Stimulated activated CD8-positive, alpha-beta memory T cell treated with anti-CD3 and anti-CD28 coated beads, Interleukin-15, amount 100 ng/mL, for 48 hours (primary cell): ENCODE data around the gene C9orf57.
"Not testable (repeated sequence)": the region's sequence is repeated elsewhere in the genome, so short reads cannot be mapped to it uniquely, and the experiment has no call there.

Experiments used
- DNase-seq, 2 donors: peaks; one replicate each; pipeline ENCODE4 v3.0.0-alpha.2; 2020; ENCODE audit warnings: low read depth in 2 of 2

Gene C9orf57, protein sequence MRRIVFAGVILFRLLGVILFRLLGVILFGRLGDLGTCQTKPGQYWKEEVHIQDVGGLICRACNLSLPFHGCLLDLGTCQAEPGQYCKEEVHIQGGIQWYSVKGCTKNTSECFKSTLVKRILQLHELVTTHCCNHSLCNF

DNA sequence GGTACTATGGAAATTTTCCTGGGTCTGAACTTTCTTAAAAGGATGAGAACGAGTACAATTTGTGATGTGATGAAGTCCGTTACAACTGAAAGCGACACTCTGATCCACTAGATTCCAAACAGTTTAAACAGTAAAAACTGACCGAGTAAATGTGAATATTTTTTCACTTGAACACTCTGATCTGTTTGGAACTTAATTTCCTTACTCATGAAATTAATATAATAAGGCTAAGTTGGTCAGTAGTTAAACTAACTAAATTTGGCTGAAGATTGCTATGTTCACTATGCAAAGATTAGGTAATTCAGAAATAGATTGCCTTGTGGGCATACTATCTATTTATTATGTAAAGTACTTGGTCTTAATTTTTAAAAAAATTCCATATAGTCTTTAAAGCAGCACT is at the start of gene C9orf57:
C9orf57 (minus strand) TSS at position 101 of the 400 bp plus-strand sequence. CDS start 1,282 bp downstream, outside the sequence.
- no peak for DNase-seq

DNA sequence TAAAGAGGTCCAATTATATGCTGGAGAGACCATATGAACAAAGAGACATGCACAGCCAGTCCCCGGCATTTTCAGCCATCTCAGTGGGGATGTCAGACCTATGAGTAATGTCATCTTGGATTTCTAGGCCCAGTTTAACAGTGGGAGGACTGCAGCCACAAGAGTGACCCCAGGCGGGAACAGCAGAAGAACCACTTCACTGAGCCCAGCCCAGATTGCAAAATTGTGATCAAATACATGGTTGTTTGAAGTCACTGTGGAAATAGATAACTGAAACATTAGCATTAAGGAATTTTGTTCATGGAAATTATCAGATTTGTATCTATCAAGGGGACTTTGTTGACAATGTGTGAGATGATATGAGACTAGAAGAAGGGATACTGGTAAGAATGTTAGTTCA is 42.1 kb upstream of the C9orf57 start:
- DNase-seq = no peak

DNA sequence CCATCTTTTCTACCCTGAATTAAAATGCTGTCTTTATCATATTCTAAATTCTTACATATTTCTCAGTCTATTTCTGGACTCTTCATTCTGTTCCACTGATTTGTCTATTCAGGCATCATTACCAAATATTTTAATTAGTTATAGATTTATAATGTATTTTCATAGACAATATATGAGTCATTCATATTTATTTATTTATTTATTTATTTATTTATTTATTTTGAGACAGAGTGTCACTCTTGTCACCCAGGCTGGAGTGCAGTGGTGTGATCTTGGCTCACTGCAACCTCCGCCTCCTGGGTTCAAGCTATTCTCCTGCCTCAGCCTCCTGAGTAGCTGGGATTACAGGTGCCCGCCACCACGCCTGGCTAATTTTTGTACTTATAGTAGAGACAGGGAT is 35.1 kb upstream of the C9orf57 start:
- DNase-seq = not testable (repeated sequence)

DNA sequence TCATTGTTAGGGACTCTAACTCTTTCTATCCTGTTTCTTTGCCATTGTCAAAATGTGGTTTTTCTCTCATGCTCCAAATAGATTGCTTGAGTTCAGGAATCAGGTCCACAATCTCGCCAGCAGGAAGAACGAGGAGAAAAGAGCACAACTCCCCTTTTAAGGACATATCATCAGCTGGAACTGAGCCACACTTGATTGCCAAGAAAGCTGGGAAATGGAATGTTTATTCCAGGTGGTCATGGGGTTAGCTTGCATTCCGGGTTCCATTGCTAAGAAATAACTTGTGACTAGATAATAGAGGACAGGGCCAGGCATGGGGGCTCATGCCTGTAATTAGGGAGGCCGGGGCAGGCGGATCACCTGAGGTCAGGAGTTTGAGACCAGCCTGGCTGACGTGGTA is 32.4 kb upstream of the C9orf57 start:
- DNase-seq = no peak

DNA sequence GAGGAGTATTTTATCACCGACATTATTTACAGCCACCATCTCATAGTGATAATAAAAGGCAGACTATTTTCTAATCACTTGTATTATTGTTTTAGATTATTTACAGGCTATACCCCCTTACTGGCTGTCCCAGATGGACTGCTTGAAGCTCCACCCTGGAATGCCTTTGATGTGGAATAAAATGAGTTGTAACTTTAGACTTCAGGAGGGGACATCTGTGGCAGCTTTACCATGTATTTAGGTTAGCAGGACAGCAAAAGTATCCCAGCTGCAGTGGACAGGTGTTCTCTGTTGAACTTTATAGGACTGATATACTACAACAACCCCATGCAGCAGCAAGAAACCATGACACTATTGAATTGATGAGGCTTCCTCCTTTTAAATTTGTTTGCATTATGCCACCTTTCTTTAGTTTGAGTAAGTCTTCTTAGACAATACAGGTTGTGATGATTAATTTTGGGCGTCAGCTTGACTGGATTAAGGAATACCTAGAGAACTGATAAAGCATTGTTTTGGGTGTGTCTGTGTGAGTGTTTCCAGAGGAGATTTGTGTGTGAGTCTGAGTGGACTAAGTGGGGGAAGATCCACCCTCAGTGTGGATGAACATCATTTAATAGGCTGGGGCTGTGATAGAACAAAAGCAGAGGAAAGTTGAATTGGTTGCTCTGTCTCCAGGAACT is 29.2 kb upstream of the C9orf57 start:
- no peak for DNase-seq

DNA sequence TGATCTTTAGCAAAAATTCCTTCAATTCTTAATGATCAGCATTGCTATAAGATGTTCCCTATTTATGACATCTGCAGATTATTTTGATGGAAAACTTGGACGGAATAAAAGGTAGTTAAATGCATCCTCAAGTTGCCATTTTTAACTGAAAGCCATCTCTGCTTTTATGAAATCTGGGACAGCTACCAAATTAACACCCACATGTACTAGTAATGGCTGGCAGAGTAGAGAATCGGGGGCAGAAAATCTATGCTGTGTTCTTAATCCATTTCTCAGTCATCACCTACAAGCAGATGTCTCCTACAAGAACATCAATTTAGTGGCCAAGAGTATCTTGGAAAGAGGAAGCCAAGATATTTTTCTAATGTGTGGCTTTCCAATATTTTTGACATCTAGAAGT is 22.1 kb upstream of the C9orf57 start:
- no peak for DNase-seq

DNA sequence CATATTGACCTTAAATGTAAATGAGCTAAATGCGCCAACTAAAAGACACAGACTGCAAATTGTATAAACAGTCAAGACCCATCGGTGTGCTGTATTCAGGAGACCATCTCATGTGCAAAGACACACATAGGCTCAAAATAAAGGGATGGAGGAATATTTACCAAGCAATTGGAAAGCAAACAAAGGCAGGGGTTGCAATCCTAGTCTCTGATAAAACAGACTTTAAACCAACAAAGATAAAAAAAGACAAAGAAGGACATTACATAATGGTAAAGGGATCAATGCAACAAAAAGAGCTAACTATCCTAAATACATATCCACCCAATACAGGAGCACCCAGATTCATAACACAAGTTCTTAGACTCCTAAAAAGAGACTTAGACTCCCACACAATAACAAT is 14.3 kb upstream of the C9orf57 start:
- not testable (repeated sequence) for DNase-seq

DNA sequence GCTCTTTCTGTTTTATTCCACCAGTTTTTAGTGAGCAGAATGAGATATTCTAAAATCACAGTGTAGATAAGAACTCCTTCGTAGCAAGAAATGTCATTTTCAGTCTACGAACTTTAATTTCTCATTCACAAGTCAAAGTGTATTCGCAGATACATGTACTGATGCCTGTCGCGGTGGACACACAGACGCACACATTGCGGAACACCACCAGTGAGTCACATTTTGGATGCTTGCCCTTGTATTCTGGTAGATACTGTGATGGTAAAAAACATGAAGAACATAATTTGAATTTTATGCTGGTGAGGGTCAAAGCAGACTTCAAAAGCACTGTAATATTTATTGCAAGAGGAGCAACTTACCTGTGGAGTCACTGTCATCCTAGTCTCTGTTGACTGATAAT is 4.7 kb upstream of the C9orf57 start:
- no peak for DNase-seq

DNA sequence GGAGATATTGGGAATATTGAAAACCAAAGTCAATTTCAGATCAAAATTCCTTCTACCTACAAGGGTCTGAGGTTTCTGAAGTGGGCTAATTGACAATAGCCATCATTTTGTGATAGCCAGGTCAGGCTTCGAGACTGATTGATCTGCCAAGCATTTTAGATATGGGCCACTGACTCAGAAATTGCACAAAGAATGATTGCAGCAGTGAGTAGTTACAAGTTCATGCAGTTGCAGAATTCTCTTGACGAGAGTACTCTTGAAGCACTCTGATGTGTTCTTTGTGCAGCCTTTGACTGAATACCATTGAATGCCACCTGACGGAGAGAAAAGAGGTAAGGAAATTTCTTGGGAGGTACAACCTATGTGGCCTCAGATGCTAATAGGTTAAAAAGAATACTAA is 8.3 kb downstream of the C9orf57 start:
- no peak for DNase-seq

DNA sequence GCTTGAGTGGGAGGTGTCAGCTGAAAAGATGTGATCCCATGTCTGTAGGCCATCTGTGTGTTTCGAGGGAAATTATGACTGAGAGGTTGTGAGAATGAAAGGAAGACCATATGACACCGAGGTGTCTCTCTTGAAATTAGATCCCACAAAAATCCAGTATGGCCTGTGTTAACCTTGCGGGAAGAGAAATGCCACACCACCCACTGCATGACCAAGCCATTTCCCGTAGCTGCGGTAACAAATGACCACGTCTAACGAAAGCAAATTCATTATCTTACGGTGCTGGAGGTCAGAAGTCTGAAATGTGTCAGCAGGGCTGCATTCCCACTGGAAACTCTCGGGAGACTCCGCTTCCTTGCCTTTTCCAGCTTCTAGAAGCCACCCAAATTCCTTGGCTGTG is 11.6 kb downstream of the C9orf57 start:
- DNase-seq = no peak

DNA sequence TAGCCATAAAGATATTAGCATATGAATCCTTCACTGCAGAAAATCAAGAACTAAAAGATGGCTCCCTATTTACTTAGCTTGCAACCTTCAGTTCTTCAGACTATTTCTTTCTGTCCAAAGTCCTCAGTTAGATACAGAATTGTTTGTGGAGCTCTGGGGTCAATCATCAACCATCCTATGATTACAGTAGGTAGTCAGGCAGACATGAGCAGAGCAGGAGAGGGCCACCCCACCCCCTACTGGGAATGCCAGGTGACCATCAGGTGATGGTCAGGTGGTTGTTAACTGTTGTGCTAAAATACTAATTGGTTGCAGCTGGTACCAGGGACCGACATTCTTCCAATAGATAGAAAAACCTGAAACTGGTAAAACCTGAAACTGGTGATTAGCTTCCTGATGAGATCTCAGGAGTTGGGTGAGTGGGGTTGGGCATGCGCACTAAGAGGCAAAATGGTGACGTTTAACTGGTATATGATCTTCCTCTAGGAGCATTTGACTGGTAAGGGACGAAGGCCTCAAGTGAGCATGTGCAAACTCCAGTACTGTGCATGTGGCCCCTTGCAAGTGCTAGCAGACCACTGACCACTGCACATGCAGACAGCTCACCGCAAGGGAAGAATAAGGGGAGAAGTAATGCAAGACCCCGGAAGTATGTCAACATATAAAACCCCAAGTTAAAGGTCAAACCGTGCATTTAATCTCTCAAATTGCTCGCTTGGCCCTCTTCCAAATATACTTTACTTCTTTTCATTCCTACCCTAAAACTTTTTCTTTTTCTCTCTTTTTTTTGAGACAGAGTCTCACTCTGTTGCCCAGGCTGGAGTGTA is 13.6 kb downstream of the C9orf57 start:
- DNase-seq = no peak

DNA sequence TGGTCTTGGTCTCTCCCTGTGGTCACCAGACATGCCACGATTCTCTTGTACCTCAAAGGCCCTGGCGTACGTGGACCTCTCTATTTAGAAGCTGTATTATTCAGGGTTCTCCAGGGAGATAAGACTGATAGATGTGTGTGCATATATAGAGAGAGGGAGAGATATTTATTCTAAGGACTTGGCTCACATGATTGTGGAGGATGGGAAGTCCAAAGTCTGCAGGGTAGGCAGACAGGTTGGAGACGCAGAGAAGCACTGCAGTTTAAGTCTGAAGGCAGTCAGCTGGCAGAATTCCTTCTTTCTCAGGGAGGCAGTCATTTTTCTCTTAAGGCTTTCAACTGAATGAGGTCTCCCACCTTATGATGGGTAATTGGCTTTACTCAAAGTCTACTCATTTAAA is 16.3 kb downstream of the C9orf57 start:
- no peak for DNase-seq

DNA sequence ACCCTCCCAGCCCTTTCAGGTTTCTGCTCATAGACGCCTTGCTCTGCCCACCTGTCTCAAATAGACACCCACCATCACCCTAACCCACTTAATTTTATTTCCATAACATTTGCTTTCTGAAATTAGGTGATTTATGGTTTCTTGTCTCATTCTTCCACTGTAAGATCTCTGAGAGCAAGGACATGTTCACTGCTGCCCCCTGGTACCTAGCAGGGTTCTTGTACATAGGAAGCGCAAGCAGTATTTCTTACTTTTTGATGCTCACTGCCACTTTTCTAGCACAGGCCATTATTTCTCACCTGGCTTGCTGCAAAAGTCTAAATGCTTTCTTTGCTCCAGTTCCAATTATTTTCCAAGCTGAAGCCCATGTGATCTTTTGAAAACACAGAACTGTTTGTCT is 16.8 kb downstream of the C9orf57 start:
- DNase-seq = no peak

DNA sequence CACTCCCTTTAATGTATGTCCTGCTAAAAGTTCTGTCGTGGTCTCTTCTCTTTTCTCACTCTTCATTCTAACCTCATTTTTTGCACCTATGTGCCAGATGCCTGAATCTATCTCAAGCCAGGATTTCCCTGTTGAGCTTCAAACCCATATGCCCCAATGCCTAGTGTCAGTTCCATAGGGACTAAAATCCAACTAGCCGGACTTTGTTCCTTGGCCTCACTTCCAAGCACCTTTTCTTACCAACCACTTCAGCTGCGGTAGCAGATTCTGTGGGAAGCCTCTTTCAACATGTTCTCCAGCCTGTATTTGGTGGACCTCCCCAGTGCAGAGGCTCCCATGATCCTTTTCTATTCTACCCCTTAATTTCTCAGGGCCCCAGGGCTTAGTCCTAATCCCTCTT is 17.5 kb downstream of the C9orf57 start:
- no peak for DNase-seq

DNA sequence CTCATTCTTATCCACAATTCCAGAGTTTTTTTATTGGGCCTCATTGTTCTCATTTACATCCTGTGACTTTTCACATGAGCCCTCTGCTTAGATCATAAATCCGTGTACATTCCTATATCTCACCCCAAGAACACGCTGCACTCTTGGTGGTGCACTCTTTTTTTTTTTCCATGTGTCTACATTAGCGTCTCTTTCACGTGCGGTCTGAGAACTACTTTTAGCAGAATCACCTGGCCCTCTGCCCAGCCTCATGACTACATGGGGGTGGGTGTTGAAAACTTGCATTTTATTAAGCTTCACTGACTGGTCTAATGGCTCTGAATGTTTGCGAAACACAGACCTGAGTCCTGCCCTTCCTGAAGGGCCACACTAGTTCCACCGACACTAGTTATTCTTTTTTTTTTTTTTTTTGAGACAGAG is 18.6 kb downstream of the C9orf57 start:
- no peak for DNase-seq

DNA sequence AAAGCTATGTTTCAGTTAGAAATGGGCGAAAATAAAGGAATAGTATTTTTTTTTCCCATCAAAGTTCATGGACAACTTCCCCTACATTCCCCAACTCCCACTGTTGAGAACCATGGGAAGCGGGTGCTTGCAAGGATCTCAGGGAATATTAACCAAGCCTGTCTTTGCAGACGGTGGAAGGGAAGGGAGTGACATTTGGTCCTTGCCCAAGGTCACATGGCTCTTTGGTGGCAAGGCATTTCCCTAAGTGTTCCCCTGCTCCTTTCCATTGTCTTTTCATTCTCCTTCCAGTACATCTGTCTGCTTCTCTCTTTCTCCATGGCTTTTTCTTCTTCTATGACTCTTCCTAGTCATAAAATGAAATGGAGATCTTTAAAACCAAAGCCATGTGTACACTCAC is 19.0 kb downstream of the C9orf57 start:
- DNase-seq = no peak

DNA sequence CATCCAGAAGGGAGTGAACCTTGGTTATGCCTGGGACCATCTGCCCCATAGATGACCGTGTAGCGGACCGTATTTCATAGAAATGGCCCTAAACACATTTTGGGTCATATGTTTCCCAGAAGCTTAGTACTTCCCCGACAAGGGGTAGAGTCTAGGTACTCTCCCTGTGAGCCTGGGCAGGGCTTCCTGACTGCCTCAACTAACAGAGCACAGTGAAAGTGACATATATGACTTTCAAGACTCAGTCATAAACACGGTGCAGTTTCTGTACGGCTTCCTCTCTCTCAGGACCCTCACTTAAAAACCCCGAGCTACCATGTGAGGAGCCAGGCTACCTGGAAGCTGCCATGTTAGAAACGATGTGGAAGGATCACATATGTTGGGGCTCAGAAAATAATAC is 20.9 kb downstream of the C9orf57 start:
- DNase-seq = no peak

DNA sequence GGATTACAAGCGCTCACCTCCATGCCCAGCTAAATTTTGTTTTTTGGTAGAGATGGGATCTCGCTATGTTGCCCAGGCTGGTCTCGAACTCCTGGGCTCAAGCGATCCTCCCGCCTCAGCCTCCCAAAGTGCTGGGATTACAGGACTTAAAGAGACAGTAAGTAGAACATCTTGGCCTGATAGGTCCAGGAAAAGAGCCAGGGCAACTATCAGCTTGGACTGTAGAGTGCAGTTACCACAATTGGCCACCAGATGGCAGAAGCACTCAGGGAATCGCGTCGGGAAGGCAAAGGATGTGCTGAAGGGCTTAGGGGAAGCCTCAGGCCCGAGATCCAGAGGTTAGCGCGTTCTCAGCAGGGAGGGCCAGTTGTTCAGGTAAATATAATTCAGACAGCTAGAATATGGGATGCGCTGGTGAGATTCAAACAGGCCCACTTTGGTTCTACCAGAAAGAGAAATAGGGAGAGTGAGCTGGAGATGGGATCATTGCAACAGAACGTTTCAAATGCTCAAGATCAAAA is 21.5 kb downstream of the C9orf57 start:
- peak; percentile 27 to 43 for DNase-seq

DNA sequence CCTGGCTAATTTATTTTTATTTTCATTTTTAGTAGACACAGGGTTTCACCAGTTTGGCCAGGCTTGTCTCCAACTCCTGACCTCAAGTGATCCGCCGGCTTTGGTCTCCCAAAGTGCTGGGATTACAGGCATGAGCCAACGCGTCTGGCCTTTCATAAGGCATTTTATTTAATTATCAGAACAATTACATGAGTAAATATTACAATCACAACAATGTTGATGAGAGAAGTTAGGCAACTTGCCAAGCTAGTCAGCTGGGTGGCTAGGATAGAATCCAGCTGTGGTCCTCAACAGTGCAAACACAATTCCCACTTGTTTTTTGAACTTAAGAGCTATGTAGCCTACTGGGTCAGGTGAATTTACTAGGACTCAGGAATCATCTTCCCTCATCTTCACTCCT is 22.0 kb downstream of the C9orf57 start:
- no peak for DNase-seq

DNA sequence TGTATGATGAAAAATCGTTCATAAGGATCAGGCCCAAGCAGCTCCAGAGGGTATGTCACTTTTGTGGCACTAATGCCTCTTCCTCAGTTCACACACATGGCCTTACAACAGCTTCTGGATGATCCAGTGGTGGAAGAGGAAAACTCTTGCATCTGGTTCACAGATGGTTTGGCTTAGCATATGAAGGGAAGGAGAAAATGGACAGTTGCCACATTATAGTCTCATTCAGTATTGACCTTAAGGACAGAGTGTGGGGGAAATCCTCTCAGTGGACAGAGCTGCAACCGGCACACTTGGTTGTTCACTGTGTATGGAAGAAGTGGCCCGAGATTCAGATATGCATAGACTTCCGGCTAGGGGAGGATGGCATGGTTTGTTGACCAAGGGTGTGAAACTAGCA is 22.8 kb downstream of the C9orf57 start:
- no peak for DNase-seq

DNA sequence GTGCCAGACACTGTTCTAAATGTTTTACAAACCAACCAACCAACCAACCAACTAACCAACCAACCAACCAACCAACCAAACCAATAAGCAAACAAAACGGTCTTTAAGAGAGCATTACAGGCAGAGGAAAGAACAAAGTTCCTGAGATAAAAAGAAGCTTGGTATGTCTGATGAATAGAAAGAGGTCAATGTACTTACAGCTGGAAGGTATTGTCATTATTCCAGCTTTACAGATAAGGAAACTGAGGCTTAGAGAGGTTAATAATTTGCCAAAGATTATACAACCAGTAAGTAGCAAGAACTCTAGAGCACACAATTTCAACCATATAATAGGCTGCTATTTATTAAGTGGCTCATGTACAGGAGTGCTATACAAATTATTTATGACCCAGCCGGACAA is 29.6 kb downstream of the C9orf57 start:
- DNase-seq = no peak

DNA sequence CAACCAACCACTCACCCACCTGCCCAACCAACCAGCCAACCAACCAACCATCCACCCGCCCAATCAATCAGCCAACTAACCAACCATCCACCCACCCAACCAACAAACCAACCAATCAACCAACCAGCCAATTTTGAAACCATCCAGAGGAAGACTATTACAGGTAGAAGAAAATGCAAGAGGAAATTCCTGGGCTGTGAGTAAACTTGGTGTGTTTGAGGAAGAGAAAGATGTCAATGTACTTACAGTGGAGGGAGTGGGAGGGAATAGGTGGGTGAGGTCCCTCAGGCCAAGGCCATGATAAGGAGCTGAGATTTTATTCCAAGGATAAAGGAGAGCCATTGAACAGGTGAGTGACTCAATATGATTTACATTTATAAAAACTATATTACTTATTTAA is 30.4 kb downstream of the C9orf57 start:
- DNase-seq = no peak

DNA sequence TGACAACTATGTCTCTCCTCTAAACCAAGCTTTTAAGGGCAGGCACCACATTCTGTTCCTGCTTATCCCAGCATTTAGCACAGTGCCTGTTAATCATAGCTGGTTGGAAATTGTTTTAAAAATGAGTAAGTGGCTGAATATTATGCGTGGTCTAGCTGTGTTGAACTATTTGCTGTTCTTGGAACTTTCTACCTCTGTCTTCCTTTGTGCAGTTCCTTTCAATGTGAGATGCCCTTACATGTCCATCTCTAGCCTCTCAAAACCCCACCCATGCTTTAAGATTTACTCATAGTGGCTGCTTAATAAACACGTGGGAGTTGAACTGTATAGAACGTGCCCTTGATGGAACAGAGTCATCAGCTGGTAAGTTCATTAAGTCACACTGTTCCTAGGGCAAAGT is 34.5 kb downstream of the C9orf57 start:
- DNase-seq = no peak
